Activated naive CD4-positive, alpha-beta T cell (primary cell): ENCODE measurements around the gene FANCG.

Experiments used
- DNase-seq, 4 experiments: peaks; one replicate each; lab custom pipeline; 2025; lab: John Stamatoyannopoulos, UW

The FANCG gene

DNA sequence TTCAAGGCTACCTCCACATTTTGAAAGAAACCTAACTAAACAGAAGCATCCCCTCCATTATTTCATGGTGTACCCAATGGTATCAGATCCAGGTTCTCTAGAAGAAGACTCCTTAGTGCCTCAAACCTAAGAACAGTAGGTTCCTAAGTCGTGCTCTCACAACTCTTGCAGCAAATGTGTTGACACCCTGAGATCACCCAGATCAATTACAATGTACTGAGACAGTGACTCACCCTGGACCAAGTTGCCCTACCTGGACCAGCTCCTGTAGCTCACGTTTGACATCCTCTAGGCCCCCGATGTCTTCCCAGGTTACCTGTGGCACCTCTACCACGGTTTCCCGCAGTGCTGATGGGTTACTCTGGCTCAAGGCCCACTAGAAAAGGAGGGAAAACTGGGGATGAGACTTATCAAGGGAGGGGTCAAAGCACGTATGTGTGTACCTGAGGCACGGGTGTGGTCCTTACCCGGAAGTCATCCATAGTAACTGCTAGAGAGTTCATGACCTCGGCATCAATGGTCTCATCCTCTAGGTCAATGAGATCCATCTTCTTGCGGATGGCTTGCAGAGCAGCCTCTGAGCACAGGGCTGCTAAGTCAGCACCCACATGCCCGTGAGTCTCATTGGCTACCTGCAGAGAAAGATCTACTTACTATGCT lies 19.1 kb downstream of the FANCG start:
- no peak for DNase-seq

DNA sequence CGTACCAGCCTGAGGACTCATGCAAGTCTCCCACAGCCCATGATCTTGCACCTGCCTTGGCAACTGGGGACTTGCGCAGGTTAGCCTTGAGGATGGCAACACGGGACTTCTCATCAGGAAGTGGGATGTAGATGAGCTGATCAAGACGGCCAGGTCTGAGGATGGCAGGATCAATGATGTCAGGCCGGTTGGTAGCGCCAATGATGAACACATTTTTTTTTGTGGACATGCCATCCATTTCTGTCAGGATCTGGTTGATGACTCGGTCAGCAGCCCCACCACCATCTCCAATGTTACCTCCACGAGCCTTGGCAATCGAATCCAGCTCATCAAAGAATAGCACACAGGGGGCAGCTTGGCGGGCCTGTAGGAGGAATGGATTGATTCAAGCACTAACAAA lies 20.3 kb downstream of the FANCG start:
- DNase-seq: no peak

DNA sequence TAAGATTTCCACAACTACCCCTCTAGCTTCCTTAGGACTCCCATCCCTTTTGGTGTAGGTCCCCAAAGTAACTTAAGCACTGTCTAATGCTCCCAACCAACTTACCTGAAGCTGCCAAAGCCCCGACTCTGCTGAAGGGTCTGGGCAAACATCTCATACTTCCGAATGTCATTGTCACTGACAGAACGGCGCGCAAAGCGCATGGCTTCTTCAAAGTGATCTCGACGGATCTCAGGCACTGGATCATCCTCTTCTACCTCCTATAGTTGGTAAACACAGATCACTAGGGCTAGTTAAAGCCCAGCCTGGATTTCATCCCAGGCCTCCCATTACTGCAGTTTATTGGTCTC lies 22.5 kb downstream of the FANCG start:
- DNase-seq: no peak

DNA sequence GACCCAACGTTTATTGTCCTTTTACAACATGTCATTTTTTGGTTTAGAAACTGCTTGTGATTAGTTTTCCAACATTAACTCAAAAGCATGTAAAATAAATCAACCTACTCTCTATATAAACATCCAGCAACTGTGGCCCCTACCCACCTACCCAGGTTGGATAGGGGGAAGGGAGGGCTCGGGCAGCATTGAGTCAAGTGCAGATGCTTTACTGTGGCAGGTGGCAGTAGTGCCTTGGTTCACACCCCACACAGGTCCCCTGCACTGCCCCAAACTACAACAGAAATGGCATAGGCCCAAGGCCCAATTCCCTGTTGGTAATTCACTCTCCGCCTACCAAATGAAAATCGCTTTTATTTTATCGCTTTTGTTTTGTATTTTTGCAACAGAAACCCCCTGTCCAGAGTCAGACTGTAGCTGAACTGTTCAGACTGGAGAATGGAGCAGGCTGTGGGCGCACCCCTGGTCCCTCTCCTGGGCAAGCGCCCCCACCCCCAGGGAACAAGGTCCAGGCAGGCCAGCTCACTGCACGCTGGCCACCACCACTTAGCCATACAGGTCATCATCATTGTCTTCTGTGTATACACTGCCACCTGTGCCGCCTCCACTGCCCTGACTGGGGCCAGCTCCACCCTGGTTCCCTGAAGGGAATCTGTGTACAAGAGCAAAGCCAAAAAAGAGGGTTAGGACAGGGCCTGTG lies 23.0 kb downstream of the FANCG start:
- DNase-seq: no peak

DNA sequence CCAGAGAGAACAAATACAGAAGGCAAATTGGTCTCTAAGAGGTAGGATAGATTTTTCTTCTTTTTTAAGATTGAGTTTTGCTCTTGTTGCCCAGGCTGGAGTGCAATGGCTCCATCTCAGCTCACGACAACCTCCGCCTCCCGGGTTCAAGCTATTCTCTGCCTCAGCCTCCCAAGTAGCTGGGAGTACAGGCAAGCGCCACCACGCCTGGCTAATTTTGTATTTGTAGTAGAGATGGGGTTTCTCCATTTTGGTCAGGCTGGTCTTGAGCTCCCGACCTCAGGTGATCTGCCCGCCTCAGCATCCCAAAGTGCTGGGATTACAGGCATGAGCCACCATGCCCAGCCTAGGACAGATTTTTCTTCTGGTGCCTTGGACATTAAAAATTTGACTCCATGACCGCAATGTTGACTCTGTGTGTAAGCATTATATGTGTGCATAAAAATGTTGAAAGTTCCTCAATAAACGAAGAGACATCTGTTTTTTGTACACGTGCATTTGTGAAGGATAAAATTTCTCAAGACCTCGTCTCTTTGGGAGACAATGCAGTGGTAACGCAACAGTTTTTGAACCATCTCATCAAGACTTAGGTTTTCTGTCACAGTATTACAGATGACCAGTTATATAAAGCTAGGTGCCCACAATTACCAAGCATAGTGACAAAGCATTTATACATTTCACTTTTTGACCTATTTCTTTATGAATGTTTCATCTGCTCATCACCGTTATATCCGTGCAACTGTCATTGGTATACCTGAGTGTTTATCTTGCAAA lies 24.7 kb downstream of the FANCG start:
- no peak for DNase-seq

DNA sequence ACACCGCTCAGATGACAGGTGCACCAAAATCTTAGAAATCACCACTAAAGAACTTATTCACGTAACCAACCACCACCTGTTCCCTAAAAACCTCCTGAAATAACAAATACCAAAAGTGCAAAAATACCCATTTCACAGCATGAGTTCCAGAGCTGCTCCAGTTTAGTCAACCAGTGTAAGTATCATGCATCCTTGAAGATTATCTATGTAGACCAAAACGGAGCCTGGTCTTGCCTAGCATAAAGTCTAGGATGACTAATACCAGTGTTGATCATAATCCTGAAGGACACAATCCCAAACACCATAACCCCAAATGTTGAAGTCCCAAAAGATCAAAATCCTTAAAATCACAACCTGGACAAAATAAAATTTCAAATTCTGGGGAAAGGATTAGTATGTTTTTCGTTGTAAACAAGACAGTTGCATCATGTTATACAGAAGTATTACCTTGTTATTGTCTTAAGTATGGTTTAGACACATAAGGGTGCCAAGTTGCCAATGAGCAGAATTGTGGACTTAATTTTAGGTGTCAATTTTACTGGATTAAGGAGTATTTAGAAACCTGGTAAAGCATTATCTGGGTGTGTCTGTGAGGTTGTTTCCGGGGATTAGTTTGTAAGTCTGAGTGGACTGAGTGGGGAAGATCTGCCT lies 25.4 kb downstream of the FANCG start:
- no peak for DNase-seq

DNA sequence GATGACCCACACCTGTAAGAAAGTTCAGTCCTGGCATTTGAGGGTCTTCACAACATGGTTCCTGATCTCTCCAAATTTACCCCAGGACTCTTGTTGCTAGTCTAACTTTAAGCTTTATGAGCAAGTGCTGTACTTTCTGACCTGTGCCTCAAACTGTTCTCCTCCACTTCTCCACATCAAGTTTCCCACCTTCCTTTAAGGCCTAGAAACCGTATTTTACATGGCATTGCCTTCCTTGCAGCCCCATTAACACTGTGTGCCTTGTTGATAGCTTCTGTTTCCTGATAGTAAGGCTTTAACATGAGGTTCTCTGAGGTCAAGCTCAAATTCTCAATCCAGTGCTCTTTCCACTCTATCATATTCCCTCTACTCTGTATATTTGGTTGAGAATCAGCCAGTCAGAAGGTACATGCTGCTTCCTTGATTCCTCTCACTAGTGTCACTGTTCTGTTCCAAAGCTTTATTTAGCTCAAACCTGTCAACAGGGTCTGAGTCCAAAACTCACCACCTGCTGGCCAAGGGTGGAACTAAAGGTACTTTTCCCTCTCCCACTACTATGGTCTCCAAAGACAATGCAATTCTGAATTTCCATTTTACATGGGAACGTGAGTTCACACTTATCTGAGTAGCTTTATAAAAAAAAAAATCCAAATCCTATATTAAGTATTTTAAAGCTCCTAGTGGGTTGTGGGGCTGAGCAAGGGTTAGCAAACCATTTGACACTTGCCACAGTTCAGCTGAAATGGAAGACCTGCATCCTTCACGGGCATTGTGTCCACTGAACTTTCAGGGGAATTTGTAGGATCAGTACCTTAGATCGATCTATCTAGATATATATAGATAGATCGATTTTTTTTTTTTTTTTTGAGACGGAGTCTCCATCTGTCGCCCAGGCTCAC lies 28.4 kb downstream of the FANCG start:
- DNase-seq: peak in 3 of 4 experiments; percentile 8 to 24 (median 13)

DNA sequence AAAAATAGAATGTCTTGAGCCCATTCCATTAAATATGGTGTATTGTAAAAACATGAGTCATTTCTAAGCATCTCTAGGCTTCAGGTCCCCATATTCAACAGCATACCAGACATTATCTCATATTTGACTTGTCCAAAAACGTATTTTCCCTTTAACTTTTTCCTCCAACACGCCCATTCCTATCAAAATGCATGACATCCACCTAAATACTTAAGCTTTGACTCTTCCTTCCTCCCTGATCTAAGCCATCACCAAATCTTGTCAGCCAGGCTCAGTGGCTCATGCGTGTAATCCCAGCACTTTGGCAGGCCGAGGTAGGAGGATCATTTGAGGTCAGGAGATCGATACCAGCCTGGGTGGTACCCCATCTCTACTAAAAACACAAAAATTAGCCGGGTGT lies 31.2 kb downstream of the FANCG start:
- DNase-seq: no peak

DNA sequence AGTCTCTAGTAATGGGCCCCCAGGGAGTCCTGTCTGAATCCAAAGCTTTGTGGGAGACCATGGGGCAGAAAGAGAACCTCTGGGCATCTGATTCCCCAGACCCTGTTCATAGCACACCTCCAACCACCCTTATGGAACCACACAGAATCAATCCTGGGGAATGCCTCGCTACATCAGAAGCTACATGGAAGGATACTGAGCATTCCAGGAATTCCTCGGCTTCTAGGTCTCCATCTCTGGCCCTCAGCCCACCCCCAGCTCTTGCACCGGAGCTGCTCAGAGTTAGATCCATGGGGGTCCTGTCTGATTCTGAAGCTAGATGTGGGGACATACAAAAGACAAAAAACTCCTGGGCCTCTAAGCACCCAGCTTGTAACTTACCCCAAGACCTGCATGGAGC lies 35.7 kb downstream of the FANCG start:
- no peak for DNase-seq

DNA sequence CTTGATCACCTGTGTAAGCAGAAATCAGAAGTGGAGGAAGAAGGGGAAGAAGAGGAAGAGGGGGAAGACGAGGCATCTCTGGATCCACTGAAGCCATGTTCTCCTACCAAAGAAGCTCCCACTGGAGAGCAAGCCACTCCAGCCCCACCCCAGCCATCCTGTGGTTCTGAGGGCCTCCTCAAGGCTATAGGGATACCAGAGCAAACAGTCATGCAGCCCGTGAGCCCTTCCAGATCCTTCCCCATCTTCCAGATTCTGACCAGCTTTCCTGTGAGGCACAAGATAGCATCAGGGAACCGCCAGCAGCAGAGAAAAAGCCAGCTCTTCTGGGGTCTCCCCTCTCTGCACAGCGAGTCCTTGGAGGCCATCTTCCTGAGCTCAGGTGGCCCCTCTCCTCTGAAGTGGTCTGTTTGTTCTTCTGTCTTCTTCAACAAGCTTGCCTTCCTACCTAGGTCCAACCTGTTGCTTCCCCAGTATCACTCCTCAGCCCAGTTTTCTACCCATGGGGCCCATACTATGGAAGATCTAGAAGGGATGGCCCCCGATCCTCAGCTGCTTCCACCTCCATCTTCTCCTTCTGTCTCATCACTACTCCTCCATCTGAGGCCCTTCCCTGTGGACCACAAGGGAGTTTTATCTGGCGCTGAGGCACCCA lies 36.7 kb downstream of the FANCG start:
- no peak for DNase-seq

DNA sequence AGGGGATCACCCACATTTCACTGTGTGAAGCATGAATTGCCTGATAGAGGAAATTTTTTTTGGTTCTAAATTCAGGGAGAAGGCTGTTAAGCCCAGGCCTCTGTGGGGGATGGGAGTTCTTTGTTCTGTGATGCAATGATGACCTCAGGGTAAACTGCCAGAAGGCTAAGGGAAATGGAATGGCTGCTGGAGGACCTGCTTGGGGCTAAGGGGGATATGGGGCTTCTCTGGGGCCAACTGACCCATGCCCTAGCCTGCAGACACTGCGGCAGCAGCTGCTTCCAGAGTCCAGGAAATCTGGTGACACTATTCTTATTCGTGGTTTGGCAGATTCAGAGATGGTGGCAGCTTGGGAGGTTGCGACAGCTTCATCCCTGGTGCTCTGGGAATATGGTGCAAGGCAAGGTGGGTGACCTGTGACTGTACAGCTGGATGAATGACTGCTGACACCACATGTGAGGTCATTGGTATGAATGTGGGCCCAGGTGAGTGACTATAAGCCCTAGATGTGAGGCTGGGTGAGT lies 37.6 kb downstream of the FANCG start:
- DNase-seq: no peak

DNA sequence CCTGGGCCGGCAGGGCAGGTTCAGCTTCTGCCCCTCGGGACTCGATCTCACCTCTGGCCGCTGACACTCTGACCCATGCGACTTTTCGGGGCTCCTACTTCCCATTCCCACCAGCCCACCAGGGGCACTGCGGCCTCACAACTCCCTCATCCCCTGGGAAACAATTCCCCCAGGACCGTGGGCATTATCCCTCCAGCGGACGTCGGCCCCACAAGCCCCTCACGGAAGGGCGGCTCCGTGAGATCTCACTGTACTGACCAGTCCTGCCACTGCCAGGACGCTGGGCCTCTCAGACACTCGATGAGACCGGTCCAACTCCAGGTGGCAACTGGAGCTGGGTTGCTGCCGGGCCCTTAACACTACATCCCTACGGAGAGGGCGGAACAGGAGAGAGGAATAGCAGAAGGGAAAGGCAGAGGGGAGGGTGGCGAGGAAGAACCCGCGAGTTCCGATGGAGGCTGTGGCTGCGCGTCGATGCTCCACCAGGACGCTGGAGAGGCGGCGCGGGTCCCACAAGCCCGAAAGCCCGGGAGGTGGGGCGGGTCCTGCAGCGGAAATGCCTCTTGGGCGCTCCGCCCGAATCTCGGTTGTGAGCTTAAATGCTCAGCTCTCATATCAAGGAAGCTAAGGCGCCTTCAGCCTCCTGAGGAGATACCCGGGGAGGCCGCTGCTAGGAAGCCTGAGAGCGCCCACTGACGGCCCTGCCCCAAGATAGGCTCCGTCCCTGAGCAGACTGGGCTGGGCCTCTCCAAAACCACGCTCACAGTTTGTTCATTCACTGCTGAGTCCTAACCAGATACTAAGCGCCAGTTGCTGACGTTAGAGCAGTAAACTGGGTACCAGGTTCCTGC lies 43.7 kb downstream of the FANCG start:
- DNase-seq: peak in 2 of 4 experiments; percentile 26 to 39

DNA sequence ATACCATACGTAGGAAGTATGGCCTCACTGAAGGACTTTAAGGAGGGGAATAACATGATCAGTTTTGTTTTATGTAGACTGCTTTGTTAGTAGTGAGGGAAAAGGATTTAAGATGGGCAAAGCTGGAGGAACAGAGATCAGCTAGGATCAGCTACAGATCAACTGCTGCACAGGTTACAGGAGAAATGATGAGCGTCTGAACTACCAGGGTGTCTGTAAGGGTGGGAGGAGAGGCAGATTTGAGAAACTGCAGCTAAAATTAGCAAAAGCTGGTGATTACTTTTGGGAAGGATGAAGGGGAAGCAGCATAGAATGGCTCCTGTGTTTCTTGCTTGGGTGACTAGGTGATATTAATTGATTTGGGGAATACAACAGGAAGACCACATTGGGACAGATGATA lies 46.6 kb downstream of the FANCG start:
- no peak for DNase-seq

DNA sequence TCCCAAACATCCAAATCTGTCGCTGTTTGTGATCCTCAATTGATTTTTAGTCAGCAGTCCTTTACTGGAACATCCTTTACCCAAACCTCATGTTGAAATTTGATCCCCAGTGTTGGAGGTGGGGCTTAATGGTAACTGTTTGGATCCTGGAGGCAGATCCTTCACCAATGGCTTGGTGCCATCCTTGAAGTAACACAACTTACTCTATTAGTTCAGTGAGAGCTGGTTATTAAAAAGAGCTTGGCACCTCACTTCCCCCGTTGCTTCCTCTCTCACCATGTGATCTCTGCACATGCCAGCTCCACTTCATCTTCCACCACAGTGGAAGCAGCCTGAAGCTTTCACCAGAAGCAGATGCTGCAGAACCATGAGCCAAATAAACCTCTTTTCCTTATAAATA lies 49.9 kb downstream of the FANCG start:
- no peak for DNase-seq

DNA sequence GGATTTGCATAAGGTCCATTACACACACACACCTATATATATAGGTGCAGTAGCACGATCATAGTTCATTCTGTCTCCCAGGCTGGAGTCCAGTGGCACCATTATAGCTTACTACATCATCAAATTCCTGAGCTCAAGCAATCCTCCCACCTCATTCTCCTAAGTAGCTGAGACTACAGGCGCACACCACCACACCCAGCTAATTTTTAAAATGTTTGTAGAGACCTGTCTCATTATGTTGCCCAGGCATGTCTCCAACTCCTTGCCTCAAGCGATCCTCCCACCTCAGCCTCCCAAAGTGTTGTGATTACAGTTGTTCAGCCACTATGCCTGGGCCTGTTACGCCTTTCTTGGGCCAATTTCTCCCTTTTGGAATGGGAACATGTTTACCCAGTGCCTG lies 50.5 kb downstream of the FANCG start:
- no peak for DNase-seq

DNA sequence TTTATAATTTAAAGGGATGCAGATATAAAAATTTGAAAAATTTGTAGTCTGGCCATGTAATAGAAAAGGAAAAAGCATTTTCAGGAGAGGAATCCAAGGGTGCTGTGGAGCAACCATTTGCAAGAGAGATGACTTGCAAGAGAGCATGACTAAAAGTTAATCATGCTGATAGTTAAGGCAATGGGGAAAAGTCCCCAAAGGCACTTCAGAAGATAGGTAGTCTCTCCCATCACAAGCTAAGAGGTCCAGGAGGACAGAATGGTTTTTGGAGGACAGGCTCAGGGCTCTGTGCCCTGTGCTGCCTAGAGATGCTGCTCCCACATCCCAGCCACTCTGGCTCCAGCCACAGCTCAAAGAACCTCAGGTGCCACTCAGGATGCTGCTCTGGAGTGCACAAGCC lies 51.4 kb downstream of the FANCG start:
- DNase-seq: no peak

DNA sequence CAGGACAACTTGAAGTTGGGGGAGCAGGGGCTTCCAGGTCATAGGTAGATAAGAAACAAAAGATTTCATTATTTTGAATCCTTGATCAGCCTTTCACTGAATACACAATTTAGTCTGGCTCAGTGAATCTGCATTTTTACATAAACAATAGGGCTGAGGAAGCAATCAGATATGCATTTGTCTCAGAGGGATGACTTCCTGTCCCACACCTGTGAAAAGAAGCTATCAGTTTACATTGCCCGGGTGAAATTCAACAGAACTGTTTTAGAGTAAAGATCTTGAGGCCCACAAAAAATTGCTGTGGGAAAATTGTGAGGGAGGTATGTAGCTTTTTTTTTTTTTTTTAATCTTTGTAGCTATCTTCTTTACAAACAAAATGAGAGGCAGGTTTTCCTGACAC lies 51.9 kb downstream of the FANCG start:
- DNase-seq: no peak

DNA sequence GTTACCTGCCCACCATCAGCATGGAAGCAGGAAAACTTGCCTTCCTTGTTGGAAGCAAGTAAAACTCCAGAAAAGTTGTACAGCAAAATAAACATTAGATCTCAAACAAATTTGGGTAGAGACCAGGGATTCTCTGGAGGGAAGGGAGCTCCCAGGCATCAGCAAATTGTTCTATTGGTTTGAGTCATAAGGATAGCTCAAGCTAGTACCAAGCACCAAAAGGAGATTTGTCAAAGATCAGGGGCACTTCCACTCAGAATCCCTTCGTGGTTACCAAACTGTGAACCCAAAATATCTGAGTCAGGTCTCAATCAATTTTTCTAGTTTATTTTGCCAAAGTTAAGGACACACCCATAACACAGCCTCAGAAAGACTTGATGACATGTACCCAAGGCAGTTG lies 52.4 kb downstream of the FANCG start:
- no peak for DNase-seq

DNA sequence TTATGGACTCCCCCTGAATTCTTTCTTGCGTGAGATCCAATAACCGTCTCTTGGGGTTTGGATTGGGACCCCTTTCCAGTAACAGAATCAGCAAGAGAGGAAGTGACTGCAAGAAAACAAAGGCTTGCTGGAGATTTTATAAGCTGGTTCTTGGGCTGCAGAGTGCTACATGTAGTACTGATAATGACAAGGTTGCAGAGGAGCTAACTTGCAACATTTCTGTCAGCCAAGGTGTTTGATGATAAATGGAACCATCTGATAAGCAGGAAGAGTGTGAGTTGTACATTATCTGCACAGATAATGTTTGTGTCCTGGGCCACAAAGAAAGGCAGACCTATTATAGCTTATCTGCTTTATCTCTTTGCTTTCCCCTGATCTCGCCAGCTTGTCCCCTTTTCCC lies 53.1 kb downstream of the FANCG start:
- DNase-seq: no peak
